Mesendoderm (in vitro differentiated cells): ENCODE measurements around the gene C2orf68.

Experiments used
- DNase-seq: peaks from one replicate; pipeline ENCODE4 v3.0.0; 2013
- H2AK5ac ChIP-seq: 2 replicates; pipeline ENCODE4 v1.6.1; 2013; ENCODE audit warnings: low read length, inconsistent platforms
- H2BK120ac ChIP-seq: 2 replicates; pipeline ENCODE4 v1.6.1; 2013; ENCODE audit warnings: low read depth, mild to moderate bottlenecking, low read length, moderate library complexity, mixed read lengths
- H2BK15ac ChIP-seq: replicated peaks from 2 replicates; pipeline ENCODE4 v1.6.1; 2013; ENCODE audit warnings: low read depth, mild to moderate bottlenecking, moderate library complexity
- H2BK5ac ChIP-seq: 2 replicates; pipeline ENCODE4 v1.6.1; 2013; ENCODE audit warnings: low read length, inconsistent platforms
- H3K18ac ChIP-seq: 2 replicates; pipeline ENCODE4 v1.6.1; 2013; ENCODE audit warnings: mild to moderate bottlenecking, low read length, mixed read lengths
- H3K23ac ChIP-seq: one replicate; pipeline ENCODE4 v1.6.1; 2013; ENCODE audit warnings: low read length
- H3K27ac ChIP-seq: 2 replicates; pipeline ENCODE4 v1.5.1; 2013; ENCODE audit warnings: low read depth, mild to moderate bottlenecking, inconsistent platforms, low read length, moderate library complexity
- H3K27me3 ChIP-seq: 2 replicates; pipeline ENCODE4 v1.6.1; 2013; ENCODE audit warnings: low read length, control low read depth, mild to moderate bottlenecking, inconsistent platforms; ENCODE audit not compliant: insufficient read depth, poor library complexity
- H3K36me3 ChIP-seq: 2 replicates; pipeline ENCODE4 v1.6.1; 2013; ENCODE audit warnings: low read length, inconsistent platforms; ENCODE audit not compliant: control insufficient read depth, insufficient read depth
- H3K4ac ChIP-seq: one replicate; pipeline ENCODE4 v1.6.1; 2013; ENCODE audit warnings: low read depth, mild to moderate bottlenecking, low read length, moderate library complexity
- H3K4me1 ChIP-seq: 2 replicates; pipeline ENCODE4 v1.6.1; 2013; ENCODE audit warnings: low read depth, low read length, inconsistent platforms; ENCODE audit not compliant: control insufficient read depth
- H3K4me2 ChIP-seq: 2 replicates; pipeline ENCODE4 v1.6.1; 2013; ENCODE audit warnings: low read length
- H3K4me3 ChIP-seq: 2 replicates; pipeline ENCODE4 v1.5.1; 2013; ENCODE audit warnings: mild to moderate bottlenecking, low read length
- H3K56ac ChIP-seq: one replicate; pipeline ENCODE4 v1.6.1; 2013; ENCODE audit warnings: low read length
- H3K79me1 ChIP-seq: 2 replicates; pipeline ENCODE4 v1.6.1; 2013; ENCODE audit warnings: low read length, inconsistent platforms
- H3K79me2 ChIP-seq: 2 replicates; pipeline ENCODE4 v1.6.1; 2013; ENCODE audit warnings: mild to moderate bottlenecking, low read length; ENCODE audit not compliant: control insufficient read depth, insufficient read depth
- H3K9ac ChIP-seq: 2 replicates; pipeline ENCODE4 v1.6.1; 2013; ENCODE audit warnings: low read length, inconsistent platforms
- H4K5ac ChIP-seq: one replicate; pipeline ENCODE4 v1.6.1; 2013; ENCODE audit warnings: low read length
- H4K8ac ChIP-seq: one replicate; pipeline ENCODE4 v1.6.1; 2013; ENCODE audit warnings: low read depth, mild to moderate bottlenecking, control low read depth, low read length, moderate library complexity
- WGBS: extraction: QIAGEN DNeasy Blood & Tissue Kit; methylation state at CpG from one replicate; pipeline ENCODE4 v1.1.7; 2013; ENCODE audit warnings: low lambda C conversion rate, missing lambda C conversion rate; ENCODE audit not compliant: insufficient coverage; ENCODE audit errors: extremely low coverage; 5-methylcytosine and 5-hydroxymethylcytosine counted together

The C2orf68 gene

DNA sequence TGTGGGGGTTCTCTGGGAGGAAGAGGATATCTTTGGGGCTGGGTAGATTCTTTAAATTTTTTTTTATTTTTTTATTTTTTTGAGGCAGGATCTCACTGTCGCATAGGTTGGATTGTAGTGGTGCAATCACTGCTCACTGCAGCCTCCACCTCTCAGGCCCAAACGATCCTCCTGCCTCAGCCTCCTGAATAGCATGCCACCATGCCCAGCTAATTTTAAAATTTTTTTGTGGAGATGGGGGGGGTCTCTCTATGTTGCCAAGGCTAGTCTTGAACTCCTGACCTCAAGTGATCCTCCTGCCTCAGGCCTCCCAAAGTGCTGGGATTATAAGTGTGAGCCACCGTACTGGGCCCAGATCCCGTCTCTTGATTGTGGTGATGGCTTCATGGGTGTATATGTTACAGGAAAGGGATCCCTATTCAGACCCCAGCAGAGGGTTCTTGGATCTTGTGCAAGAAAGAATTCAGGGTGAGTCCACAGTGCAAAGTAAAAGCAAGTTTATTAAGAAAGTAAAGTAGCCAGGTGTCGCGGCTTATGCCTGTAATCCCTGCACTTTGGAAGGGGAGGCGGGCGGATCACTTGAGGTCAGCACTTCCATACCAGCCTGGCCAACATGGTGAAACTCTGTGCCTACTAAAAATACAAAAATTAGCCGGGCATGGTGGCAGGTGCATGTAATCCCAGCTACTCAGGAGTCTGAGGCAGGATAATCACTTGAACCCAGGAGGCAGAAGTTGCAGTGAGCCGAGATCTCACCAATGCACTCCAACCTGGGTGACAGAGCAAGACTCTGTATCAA is 2.0 kb upstream of the C2orf68 start:
- H3K36me3 ChIP-seq: peaks cover 2% of the 10 kb centered on the region
- H2BK5ac ChIP-seq: no peak overlapping the region
- H3K79me2 ChIP-seq: peaks cover 29% of the 10 kb centered on the region
- no peak overlapping the region for H3K4me2 ChIP-seq
- no peak overlapping the region for H3K27ac ChIP-seq
- H3K4me1 ChIP-seq: peaks cover 2% of the 10 kb centered on the region
- no peak overlapping the region for H3K4me3 ChIP-seq
- peaks cover 12% of the 10 kb centered on the region for H3K79me1 ChIP-seq
- no peak overlapping the region for H2BK15ac ChIP-seq
- no peak overlapping the region for H2BK120ac ChIP-seq
- H3K18ac ChIP-seq: no peak overlapping the region
- WGBS: no CpG with 5 or more reads among the region's 10 CpGs
- DNase-seq: no peak
- H2AK5ac ChIP-seq: no peak overlapping the region
- H4K8ac ChIP-seq: no peak overlapping the region
- no peak overlapping the region for H3K56ac ChIP-seq
- H3K4ac ChIP-seq: no peak overlapping the region
- no peaks in the 10 kb centered on the region for H3K27me3 ChIP-seq
- no peak overlapping the region for H4K5ac ChIP-seq
- no peak overlapping the region for H3K9ac ChIP-seq
- no peak overlapping the region for H3K23ac ChIP-seq

DNA sequence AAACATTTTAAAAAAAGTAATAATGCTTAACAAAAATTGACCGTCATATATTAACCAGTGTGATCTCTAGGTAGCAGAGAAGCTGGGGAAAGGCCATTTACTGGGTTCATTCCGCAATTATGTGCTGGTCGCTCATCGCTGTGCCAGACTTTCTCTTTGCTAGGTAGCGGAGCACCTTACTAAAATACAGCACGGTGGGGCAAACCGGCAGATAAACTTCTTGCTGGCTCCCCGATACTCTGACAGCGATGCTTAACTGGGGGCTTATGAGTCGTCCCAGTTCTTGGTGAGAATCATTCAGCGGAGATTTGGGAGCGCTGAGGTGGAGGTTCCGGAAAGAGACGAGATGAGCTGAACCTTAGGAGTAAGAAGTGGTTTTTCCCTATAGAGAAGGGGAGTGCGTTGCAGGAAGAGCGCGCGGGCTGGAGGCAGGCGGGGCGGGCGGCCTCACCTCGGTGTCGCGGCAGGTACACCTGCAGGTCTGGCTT is 605 bp downstream of the C2orf68 start:
- no peak overlapping the region for H2BK15ac ChIP-seq
- peak overlapping the region; percentile 94 for H3K4me3 ChIP-seq
- H2BK5ac ChIP-seq: no peak overlapping the region
- no CpG with 5 or more reads among the region's 24 CpGs for WGBS
- H3K79me1 ChIP-seq: peaks cover 16% of the 10 kb centered on the region
- peaks cover 12% of the 10 kb centered on the region for H3K79me2 ChIP-seq
- H3K56ac ChIP-seq: peak overlapping the region; percentile 94
- H2AK5ac ChIP-seq: peak overlapping the region; percentile 51
- DNase-seq: no peak
- H4K8ac ChIP-seq: no peak overlapping the region
- H3K23ac ChIP-seq: peak overlapping the region; percentile 45
- no peak overlapping the region for H4K5ac ChIP-seq
- H3K27me3 ChIP-seq: no peaks in the 10 kb centered on the region
- no peak overlapping the region for H3K4ac ChIP-seq
- peak overlapping the region; percentile 96 for H3K9ac ChIP-seq
- H3K4me2 ChIP-seq: peak overlapping the region; percentile 96
- H2BK120ac ChIP-seq: no peak overlapping the region
- no peaks in the 10 kb centered on the region for H3K4me1 ChIP-seq
- H3K27ac ChIP-seq: peak overlapping the region; percentile 84
- peaks cover 6% of the 10 kb centered on the region for H3K36me3 ChIP-seq
- H3K18ac ChIP-seq: no peak overlapping the region

DNA sequence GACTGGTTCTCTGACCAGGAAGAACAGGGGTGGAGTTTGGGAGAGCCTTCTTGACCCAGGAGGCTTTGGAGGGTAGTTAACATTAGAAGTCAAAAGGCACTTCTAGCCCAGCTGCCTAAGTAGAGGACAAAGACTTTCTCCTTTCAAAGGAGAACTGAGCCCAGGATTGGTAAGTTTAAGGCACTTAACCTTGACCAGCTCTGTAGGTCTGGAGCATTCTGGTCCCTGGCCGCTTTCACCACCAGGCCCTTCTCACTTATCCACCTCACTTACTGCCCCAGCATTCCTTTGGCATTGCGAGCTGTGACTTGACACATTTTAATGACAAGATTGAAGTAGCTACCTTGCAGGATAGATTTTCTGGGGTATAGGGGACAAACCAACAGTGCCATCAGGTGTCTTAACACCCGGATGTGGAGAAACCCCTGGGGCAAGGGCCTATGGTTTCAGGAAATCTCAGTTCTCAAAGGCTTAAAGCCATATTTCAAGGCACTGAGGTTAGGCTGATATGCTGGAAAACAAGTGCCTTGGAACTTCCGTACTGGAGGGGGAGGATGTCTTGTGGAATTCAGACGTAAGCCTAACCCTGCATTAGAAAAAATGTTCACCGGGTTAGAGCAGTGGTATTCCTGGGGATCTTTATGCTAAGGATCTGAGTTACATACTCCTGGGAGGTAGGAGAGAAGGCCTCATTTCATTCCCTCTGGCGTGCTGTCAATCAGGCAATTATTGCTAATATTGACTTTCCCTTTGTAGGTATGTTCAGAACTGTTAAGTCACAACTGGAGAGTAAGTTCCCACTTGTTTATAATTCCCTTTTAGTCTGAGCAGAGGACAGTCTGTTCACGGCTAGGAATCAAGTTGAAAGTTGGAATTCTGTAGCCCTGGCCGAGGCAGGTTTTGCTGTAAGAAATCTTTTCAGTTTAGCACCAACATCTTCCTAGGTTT is 4.3 kb downstream of the C2orf68 start:
- H3K18ac ChIP-seq: no peak overlapping the region
- peaks cover 9% of the 10 kb centered on the region for H3K36me3 ChIP-seq
- no peak overlapping the region for H4K8ac ChIP-seq
- no peaks in the 10 kb centered on the region for H3K4me1 ChIP-seq
- H3K4ac ChIP-seq: no peak overlapping the region
- H2BK5ac ChIP-seq: no peak overlapping the region
- H2AK5ac ChIP-seq: no peak overlapping the region
- H2BK15ac ChIP-seq: no peak overlapping the region
- no peak overlapping the region for H3K4me2 ChIP-seq
- peak; percentile 59 for DNase-seq
- WGBS: no CpG with 5 or more reads among the region's 9 CpGs
- no peak overlapping the region for H3K56ac ChIP-seq
- no peaks in the 10 kb centered on the region for H3K27me3 ChIP-seq
- no peak overlapping the region for H2BK120ac ChIP-seq
- peaks cover 23% of the 10 kb centered on the region for H3K79me1 ChIP-seq
- no peak overlapping the region for H3K9ac ChIP-seq
- peaks cover 13% of the 10 kb centered on the region for H3K79me2 ChIP-seq
- peak overlapping the region; percentile 67 for H3K27ac ChIP-seq
- no peak overlapping the region for H3K4me3 ChIP-seq
- H4K5ac ChIP-seq: no peak overlapping the region
- H3K23ac ChIP-seq: no peak overlapping the region

DNA sequence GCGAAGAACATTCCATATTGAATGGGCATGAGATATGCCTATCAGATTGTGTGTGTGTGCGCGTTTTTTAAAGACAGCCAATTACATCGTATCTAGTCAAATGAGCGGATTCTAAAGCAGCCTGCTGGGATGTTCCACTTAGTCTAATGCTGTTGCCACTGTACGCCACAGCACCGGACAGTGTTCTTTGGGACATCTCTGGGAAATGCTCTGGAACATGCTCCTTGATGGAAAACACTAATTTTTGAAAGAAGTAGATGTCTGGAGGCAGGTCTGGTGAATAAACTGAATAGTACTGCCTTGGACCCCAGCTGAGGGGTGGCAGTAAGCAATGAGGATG is 5.8 kb downstream of the C2orf68 start:
- H2BK5ac ChIP-seq: no peak overlapping the region
- no peak overlapping the region for H3K56ac ChIP-seq
- H3K4ac ChIP-seq: no peak overlapping the region
- H3K79me1 ChIP-seq: peaks cover 24% of the 10 kb centered on the region
- no peak overlapping the region for H3K27ac ChIP-seq
- H4K5ac ChIP-seq: no peak overlapping the region
- H3K23ac ChIP-seq: no peak overlapping the region
- H3K4me1 ChIP-seq: peaks cover 4% of the 10 kb centered on the region
- H3K18ac ChIP-seq: no peak overlapping the region
- no peak overlapping the region for H3K4me3 ChIP-seq
- no peak overlapping the region for H2BK15ac ChIP-seq
- H4K8ac ChIP-seq: no peak overlapping the region
- DNase-seq: no peak
- H3K27me3 ChIP-seq: no peaks in the 10 kb centered on the region
- peaks cover 10% of the 10 kb centered on the region for H3K79me2 ChIP-seq
- H2BK120ac ChIP-seq: no peak overlapping the region
- no peak overlapping the region for H3K4me2 ChIP-seq
- H2AK5ac ChIP-seq: no peak overlapping the region
- H3K9ac ChIP-seq: no peak overlapping the region
- no CpG with 5 or more reads among the region's 7 CpGs for WGBS
- H3K36me3 ChIP-seq: peaks cover 9% of the 10 kb centered on the region

DNA sequence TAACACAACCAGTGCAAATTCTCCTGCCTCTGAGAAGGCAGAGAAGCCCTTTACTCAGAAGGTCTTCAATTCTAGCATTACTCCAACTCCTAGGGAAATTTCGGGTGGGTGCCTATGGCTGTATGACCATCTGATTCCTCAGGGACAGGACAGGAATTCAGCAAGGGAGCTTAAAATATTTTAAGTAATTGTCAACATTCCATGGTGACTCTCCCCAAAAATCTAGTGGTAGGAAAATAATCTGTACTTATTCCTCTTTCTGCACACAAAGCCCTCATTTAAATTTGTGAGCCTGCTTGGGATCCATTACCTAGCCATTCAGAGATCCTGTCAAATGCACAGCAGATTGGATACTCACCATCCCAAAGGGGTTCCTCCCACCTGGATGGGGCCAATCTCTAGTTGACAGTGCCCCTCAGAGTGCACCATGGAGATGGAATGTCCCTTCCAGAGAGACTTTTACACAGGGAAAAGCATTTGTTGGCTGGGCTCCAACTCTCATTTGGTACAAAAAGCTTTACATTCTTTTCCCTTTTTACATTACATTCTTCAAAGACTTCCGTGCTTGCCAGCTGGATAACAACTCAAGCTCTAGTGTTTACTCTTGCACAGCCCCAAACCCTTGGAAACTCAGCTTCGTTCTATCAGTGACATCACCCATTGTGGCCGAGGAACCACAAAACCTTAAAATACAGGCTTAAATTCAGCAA is 6.3 kb downstream of the C2orf68 start:
- no peak overlapping the region for H4K8ac ChIP-seq
- no CpG with 5 or more reads among the region's 4 CpGs for WGBS
- peaks cover 9% of the 10 kb centered on the region for H3K36me3 ChIP-seq
- H3K4ac ChIP-seq: no peak overlapping the region
- H4K5ac ChIP-seq: no peak overlapping the region
- H2BK5ac ChIP-seq: no peak overlapping the region
- H3K79me2 ChIP-seq: peaks cover 7% of the 10 kb centered on the region
- H3K4me2 ChIP-seq: no peak overlapping the region
- peaks cover 4% of the 10 kb centered on the region for H3K4me1 ChIP-seq
- no peak overlapping the region for H3K23ac ChIP-seq
- no peak overlapping the region for H2BK15ac ChIP-seq
- H2AK5ac ChIP-seq: no peak overlapping the region
- H3K27me3 ChIP-seq: no peaks in the 10 kb centered on the region
- no peak for DNase-seq
- H3K79me1 ChIP-seq: peaks cover 23% of the 10 kb centered on the region
- no peak overlapping the region for H3K4me3 ChIP-seq
- H3K56ac ChIP-seq: no peak overlapping the region
- no peak overlapping the region for H2BK120ac ChIP-seq
- no peak overlapping the region for H3K9ac ChIP-seq
- no peak overlapping the region for H3K18ac ChIP-seq
- H3K27ac ChIP-seq: no peak overlapping the region
